Measurements from ENCODE around the gene CAVIN2.

CAVIN2 gene

DNA sequence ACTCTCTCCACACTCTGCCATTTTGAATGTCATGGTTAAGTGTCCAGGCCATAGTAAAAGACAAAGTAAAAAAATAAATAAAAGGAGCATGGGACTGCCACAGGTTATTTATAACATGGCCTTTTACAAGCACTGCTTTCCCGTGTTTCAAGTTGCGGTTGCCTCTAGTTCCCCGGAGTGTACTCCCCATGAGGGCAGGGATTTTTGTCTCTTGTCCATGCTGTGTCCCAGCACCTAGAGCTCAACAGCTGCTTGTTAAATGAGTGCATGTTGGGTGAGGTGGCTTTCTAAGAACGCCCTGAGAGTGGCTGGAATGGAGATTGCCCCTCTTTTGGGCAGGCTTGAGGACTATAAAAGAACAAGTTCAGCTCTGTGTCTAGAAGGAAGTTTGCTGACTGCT is 8.4 kb downstream of the CAVIN2 start:
- no peak for DNase-seq

DNA sequence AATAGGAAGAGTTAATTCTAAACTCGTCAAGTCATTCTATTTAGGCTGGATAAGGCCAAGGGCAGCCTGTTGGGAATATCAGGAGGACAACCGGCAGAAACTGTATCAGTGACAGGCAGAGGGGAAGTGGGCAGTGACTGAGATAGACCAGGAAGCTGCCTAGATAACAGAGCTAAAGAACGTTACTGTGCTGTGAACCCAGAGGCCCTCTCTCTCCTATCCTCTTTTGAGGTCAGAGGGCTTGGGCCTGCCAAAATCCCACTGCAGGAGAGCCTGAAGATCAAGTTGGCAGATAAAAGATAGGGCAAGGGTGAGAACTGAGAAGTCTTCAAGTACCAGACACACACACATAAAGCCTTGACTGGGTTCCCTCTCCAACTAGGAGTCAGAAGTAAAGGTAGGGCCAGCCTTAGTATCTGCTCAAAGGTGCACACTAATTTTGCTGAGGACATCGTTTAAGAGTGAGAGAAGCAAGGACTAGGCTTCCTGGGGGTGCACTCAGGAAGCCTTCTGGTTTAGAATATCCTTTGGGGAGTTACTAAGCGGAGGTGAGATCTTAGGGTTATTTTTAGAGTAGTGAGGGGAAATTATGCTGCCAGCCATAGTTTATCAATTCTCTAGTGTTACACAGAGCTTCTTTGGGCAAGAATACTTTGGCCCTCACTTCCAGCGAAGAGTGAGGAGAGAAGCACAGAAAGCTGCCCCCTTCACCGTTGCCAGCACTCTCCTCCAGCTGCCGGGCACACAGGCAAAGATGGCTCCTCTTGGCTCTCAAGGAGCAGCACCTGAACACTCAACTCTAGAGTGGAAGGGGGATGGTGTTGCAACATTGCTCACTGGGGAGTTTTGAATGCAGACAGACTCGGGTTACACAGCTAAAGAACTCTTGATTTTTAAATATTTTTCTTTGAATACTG is 9.8 kb downstream of the CAVIN2 start:
- no peak for DNase-seq

- no peak for DNase-seq
Measured at GRCh38 chr2:191836471-191836852, 10.4 kb downstream of the CAVIN2 start.

- no peak for DNase-seq
Measured at GRCh38 chr2:191835539-191836350, 11.1 kb downstream of the CAVIN2 start.

DNA sequence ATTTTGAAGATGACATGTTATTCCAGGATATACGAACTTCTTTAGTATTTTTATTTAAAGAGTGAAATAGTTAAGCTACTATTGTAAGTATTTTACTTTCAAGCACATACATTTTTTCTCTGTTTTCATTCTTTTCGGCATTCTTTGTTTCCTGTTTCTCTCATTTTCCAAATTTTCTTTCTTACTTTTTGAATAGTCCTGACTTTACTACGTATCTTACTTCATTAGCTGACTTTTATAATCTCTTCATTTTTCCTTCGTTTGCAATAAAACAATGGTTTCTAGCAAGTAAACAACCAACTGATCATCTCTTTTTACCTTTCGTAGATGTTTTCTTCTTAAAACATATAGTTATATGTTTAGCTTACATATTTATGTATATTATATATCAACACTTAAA is 11.8 kb downstream of the CAVIN2 start:
- DNase-seq = no peak

- no peak for DNase-seq
Measured at GRCh38 chr2:191833356-191833755, 13.5 kb downstream of the CAVIN2 start.

GRCh38 chr2:191832668-191833067 is 14.2 kb downstream of the CAVIN2 start:
- no peak for DNase-seq

DNA sequence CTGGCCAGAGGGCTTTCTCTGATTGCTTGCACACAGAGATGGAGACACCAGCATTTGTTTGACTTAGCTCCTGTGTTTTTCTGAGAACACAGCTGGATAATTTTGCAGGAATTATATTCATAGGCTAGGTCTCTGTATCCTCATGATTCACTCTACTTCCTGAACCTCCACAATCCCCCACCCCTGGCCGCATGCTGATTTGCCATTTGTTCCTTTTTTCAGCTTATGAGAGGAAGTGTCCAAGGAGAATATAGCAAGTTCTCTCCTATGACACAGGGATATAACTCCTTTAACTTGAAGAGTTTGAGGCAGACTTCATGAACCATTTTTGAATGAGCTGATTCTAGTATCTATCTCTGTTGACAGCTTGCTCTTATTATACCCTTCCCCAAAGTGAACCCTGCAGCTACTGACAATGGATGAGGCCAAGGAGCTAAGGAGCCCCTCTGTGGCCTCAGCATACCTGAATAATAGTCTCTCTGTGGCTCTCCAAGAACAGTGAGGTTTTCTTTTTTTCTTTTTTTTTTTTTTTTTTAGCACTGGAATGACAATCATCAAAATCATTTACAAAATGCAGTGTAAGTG is 15.4 kb downstream of the CAVIN2 start:
- DNase-seq = no peak

GRCh38 chr2:191824398-191824797 is 22.5 kb downstream of the CAVIN2 start:
- DNase-seq = no peak

GRCh38 chr2:191821078-191821477 is 25.8 kb downstream of the CAVIN2 start:
- DNase-seq = no peak

DNA sequence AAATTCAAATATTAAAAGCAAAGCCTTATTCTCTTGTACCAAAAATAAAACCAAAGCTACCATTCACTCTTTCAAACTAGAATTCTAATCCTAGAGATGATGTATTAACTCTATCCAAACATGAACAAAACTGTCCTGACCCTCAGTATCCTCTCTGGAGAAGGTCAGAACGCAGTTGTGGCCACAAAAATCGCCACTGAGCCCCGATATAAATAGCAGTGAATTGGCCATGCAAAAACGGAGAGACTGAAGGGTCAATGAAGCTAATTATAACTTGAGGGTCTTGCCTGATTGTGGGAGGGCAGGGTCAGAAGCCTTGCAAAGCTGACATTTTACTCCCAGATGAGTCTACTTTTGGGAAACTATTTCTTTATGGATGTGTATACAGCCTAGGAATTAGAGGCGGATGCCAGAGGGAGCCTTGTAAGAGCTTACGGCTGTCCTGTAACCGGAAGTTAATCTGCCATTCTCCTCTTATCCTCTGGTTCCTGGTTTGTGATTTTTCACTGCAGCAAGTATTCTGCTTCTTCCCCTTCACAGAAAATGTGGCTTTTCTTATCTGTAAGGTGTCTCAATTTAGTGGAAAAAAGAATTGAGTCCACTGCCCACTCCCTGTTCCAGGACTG is 28.1 kb downstream of the CAVIN2 start:
- no peak for DNase-seq

DNA sequence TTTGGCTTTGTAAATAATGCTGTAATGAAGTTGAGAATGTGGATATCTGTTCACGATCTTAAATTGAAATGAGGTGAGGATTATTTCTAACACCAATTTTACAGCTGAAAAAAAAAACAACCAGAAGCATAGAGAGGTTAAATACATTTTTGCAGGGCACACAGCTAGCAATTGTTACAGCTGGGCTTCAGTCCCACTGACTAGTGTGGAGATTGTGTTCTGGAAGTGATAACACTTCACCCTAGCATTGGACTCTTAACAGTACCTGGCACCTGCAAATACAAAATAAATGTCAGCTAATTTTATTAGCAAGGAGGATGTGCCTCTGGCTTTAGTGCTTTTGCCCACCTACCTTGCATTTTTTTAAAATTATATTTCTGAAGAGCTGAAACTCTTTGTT is 28.8 kb downstream of the CAVIN2 start:
- DNase-seq = no peak

GRCh38 chr2:191815010-191815409 is 31.9 kb downstream of the CAVIN2 start:
- DNase-seq = no peak

- DNase-seq = no peak
Measured at GRCh38 chr2:191813943-191814342, 32.9 kb downstream of the CAVIN2 start.

DNA sequence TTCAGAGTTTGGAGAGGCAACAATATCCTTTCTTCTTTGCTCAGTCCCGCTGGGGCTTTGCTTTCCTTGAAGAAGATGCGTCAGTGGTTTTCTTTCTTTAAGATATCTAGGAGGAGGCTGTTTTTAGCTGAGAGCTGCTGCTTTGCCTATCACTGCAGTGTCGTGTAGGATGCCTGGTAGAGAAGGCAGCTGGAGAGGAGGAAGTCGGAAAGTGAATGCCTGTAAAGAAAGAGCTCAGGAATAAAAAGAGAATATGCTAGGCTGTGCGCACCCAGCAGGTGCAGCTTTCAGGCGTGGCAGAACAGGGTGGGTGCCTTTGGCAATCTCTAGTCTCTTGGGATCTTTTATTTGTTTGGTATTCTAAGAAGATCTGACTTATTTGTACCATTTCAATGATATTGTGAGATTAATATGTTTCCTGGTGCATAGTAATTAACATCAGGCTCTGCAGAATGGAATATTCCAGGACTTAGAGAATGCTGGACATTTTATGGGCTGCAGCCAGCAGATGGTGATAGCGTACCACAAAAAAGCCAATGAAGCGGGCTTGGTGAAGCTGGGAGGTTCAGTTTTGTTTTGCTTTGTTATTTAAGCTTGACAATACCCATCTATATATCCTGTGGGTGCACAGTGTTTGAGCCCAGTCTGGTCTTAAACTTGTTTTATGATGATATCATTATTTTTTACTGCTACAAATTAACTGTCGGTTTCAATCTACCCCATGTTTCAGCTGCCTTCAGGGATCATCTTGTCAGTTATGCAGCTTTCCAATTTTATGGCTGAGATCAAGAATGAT is 34.9 kb downstream of the CAVIN2 start:
- DNase-seq = peak; percentile 81

GRCh38 chr2:191806396-191806795 is 40.5 kb downstream of the CAVIN2 start:
- no peak for DNase-seq

- no peak for DNase-seq
Measured at GRCh38 chr2:191804766-191805165, 42.1 kb downstream of the CAVIN2 start.

- no peak for DNase-seq
Measured at GRCh38 chr2:191803007-191803406, 43.9 kb downstream of the CAVIN2 start.

DNA sequence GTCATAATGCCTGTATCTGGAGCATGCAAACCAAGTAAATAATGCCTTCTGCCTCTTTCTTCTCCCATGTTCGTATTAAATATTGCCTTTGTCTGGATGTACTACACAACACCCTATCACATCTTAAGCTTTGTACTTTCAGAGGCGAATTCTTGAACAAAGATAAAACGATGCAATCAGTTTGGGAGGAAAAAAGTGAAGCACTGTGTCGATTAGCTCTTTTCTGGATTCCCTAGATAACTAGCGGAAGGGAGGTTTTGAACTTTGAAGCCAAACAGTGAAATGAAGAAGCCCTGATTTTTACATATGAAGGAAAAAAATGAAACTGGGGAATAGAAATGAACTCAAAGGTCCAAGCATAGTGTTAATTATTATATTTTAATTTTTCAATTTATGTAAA is 44.7 kb downstream of the CAVIN2 start:
- no peak for DNase-seq

- no peak for DNase-seq
Measured at GRCh38 chr2:191800874-191801273, 46.0 kb downstream of the CAVIN2 start.

DNA sequence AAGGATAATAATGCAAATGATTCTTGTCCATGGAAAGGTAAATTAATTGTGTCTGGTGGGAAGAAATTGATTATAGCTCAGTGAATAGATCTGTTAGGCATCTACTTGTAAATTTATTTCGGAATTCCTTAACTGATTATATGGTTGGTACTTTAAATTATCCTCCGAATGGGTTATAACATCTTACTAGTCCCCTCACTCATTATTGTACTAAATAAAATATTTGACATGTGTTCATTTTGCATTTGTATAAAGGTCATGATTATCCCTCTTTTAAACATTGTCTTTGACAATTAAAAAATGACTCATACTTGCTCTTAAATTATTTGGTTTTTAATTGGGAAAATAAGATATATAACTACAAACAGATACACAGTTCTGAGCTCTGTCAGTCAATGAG is 47.4 kb downstream of the CAVIN2 start:
- DNase-seq = no peak
